Measurements from ENCODE around the gene GRB14. TPM values are rescaled to one million over a fixed set of nuclear protein-coding genes. Genes with fewer than 3 reads are reported as not detected.

Gene GRB14
- total RNA-seq, 1 experiment from 2014 or later, result 14.9 TPM

- TF ChIP-seq PRDM15 (CRISPR knock-in tag; IDR thresholded peaks at IDR 0.05) (no peak), AFF4 (CRISPR knock-in tag; IDR thresholded peaks at IDR 0.05; ENCODE audit: borderline replicate concordance) (no peak), AR (CRISPR knock-in tag; IDR thresholded peaks at IDR 0.05) (no peak), ZNF263 (CRISPR knock-in tag; IDR thresholded peaks at IDR 0.05; ENCODE audit: low read depth) (no peak), PRRX2 (CRISPR knock-in tag; IDR thresholded peaks at IDR 0.05) (no peak), NFE2L1 (CRISPR knock-in tag; IDR thresholded peaks at IDR 0.05) (no peak), RELA (CRISPR knock-in tag; IDR thresholded peaks at IDR 0.05; ENCODE audit: borderline replicate concordance) (no peak), CDX4 (CRISPR knock-in tag; IDR thresholded peaks at IDR 0.05; ENCODE audit: borderline replicate concordance) (no peak), ZNF671 (CRISPR knock-in tag; IDR thresholded peaks at IDR 0.05) (no peak)
Measured at GRCh38 chr2:164669291-164669690, 48.0 kb upstream of the GRB14 start (continued).

GRCh38 chr2:164667566-164667965 lies 46.3 kb upstream of the GRB14 start:
- CTCF ChIA-PET, result no interaction called here
- ATAC-seq, result no peak
- TF ChIP-seq SMAD3 (CRISPR knock-in tag; IDR thresholded peaks at IDR 0.05; ENCODE audit: borderline replicate concordance) (no peak), ARID4B (CRISPR knock-in tag; IDR thresholded peaks at IDR 0.05; ENCODE audit: borderline replicate concordance) (no peak), SP1 (CRISPR knock-in tag; conservative IDR thresholded peaks at IDR 0.05) (no peak), ZBTB43 (CRISPR knock-in tag; IDR thresholded peaks at IDR 0.05) (no peak), ZSCAN18 (CRISPR knock-in tag; IDR thresholded peaks at IDR 0.05) (no peak), HMGXB4 (CRISPR knock-in tag; IDR thresholded peaks at IDR 0.05) (no peak), ELF4 (CRISPR knock-in tag; IDR thresholded peaks at IDR 0.05; ENCODE audit: low read depth) (no peak), ZNF263 (CRISPR knock-in tag; IDR thresholded peaks at IDR 0.05; ENCODE audit: low read depth) (no peak)

More at GRCh38 chr2:164667566-164667965, 46.3 kb upstream of the GRB14 start:
- H3K27ac Mint-ChIP-seq, result no peak overlapping the region
- no peaks in the 10 kb centered on the region for H3K4me1 Mint-ChIP-seq
- no peak overlapping the region for H3K4me3 Mint-ChIP-seq
- no peaks in the 10 kb centered on the region for H3K36me3 Mint-ChIP-seq
- no peaks in the 10 kb centered on the region for H3K27me3 Mint-ChIP-seq (ENCODE audit: low read depth)
- POLR2A ChIA-PET, result no interaction called here
- no peak for DNase-seq (ENCODE audit: low spot score)
- no peaks in the 10 kb centered on the region for H3K9me3 Mint-ChIP-seq
